Gastroesophageal sphincter (tissue), 3 donors: ENCODE results near the gene FAM193A.

Experiments
- CTCF ChIP-seq, 4 experiments: fragments of 200-600 bp in 2 of 4; fragments of 450-650 bp in 2 of 4; sonication (generic) in 1 of 4; IDR thresholded peaks; one replicate each; pipeline ENCODE4 v1.5.1; 2017 to 2019; ENCODE audit warnings: antibody characterized with exemption in 4 of 4, mild to moderate bottlenecking in 2 of 4, moderate library complexity in 2 of 4
- POLR2A ChIP-seq, 2 donors: fragments of 450-650 bp; IDR thresholded peaks; one replicate each; pipeline ENCODE4 v1.6.1; 2017; ENCODE audit warnings: antibody characterized with exemption in 2 of 2, mild to moderate bottlenecking in 2 of 2, moderate library complexity in 1 of 2

DNA sequence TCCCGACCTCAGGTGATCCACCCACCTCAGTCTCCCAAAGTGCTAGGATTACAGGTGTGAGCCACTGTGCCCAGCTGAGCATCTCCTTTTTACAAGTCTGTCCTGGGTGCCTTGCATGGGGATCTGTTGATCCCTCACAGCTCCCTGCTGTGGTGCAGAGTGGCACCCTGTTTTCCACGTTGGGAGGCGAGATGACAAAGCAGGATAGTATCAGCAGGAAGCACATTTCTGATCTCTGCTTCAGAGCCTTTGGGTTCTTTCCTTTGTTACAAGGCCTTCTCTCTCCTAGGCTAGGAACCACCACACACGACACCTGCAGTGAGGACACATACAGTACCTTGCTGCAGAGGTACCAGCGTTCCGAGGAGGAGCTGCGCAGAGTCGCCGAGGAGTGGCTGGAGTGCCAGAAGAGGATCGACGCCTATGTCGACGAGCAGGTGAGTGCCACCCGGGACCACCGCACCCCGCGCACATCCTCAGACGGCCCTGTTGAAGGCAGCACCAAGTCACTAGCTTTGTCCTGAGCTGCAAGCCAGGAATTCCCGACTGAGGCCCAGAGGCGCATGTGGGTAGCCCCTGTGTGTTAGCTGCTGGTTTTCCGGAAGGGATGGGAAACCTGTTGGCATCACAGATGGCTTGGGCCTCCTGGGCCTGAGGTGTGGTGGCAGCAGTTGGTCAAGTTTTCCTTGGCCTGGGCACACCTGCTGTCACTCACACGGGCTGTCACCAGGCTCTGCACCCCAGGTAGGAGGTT lies 110.1 kb downstream of the FAM193A start:
- no peak for TF ChIP-seq POLR2A (IDR thresholded peaks at IDR 0.05)
- TF ChIP-seq CTCF (IDR thresholded peaks at IDR 0.05) = no peak
